GM19468 (cell line): Measurements from ENCODE around the gene MYO3A.
"Not testable (repeated sequence)": the region's sequence is repeated elsewhere in the genome, so short reads cannot be mapped to it uniquely, and the experiment has no call there.

ENCODE experiments used
- ATAC-seq: cut with Tn5 transposase; IDR thresholded peaks from one replicate; pipeline ENCODE4 v1.9.1; 2021; ENCODE audit warnings: mild to moderate bottlenecking, moderate library complexity, moderate number of reproducible peaks; ENCODE audit not compliant: unreplicated experiment; ENCODE audit errors: extremely low read depth

The MYO3A gene

GRCh38 chr10:26081459-26081858, 147.4 kb downstream of the MYO3A start:
- no peak for ATAC-seq

- no peak for ATAC-seq
Measured at GRCh38 chr10:26085549-26085948, 151.5 kb downstream of the MYO3A start.

- no peak for ATAC-seq
Measured at GRCh38 chr10:26087666-26088065, 153.6 kb downstream of the MYO3A start.

- no peak for ATAC-seq
Measured at GRCh38 chr10:26090026-26090425, 156.0 kb downstream of the MYO3A start.

- no peak for ATAC-seq
Measured at GRCh38 chr10:26090762-26091161, 156.7 kb downstream of the MYO3A start.

GRCh38 chr10:26093229-26093628, 159.2 kb downstream of the MYO3A start:
- no peak for ATAC-seq

- no peak for ATAC-seq
Measured at GRCh38 chr10:26095781-26096180, 161.8 kb downstream of the MYO3A start.

- not testable (repeated sequence) for ATAC-seq
Measured at GRCh38 chr10:26097549-26097948, 163.5 kb downstream of the MYO3A start.

- ATAC-seq, result no peak
Measured at GRCh38 chr10:26112532-26112931, 178.5 kb downstream of the MYO3A start.

- ATAC-seq, result no peak
Measured at GRCh38 chr10:26138613-26139012, 204.6 kb downstream of the MYO3A start.

- ATAC-seq, result no peak
Measured at GRCh38 chr10:26156019-26156418, 222.0 kb downstream of the MYO3A start.

GRCh38 chr10:26157734-26158133, 223.7 kb downstream of the MYO3A start:
- no peak for ATAC-seq

GRCh38 chr10:26169466-26169865, 235.4 kb downstream of the MYO3A start:
- ATAC-seq, result no peak

GRCh38 chr10:26172131-26172530, 238.1 kb downstream of the MYO3A start:
- ATAC-seq, result no peak

- no peak for ATAC-seq
Measured at GRCh38 chr10:26173837-26174236, 239.8 kb downstream of the MYO3A start.

- no peak for ATAC-seq
Measured at GRCh38 chr10:26177341-26177740, 243.3 kb downstream of the MYO3A start.

GRCh38 chr10:26194275-26194674, 260.2 kb downstream of the MYO3A start:
- ATAC-seq, result no peak

- ATAC-seq, result no peak
Measured at GRCh38 chr10:26197248-26197647, 263.2 kb downstream of the MYO3A start.

- ATAC-seq, result no peak
Measured at GRCh38 chr10:26198119-26198518, 264.1 kb downstream of the MYO3A start.

- ATAC-seq, result no peak
Measured at GRCh38 chr10:26199841-26200240, 265.8 kb downstream of the MYO3A start.

GRCh38 chr10:26205223-26205622, 271.2 kb downstream of the MYO3A start:
- ATAC-seq, result no peak

- ATAC-seq, result no peak
Measured at GRCh38 chr10:26211781-26212444, 277.9 kb downstream of the MYO3A start.
